ENCODE measurements around the gene CCNH. TPM values are rescaled to one million over a fixed set of nuclear protein-coding genes. Genes with fewer than 3 reads are reported as not detected.

Gene CCNH
- total RNA-seq, 1 donor from 2014 or later = 28.6 TPM

DNA sequence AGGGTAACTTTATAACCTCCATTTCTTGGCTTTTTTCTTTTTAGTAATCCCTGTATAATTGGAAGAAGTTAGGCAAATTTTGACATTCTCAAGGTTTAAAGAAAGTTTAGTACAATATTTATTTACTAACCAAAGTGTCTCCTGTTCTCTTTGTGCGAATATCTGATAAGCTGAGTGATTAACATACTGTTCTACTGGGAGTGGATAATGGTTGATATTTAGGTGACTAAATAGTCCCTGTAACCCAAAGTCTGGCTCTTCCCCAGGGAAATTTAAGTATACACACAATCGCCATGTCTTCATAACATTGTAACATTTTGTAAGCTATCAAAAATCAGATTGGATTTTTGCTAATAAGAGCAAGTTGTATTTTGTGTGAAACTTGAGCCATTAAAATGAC is 40.0 kb downstream of the CCNH start:
- intact Hi-C loops (cut with DNase I) = no loop called here
- no peak for DNase-seq (ENCODE audit: low spot score)

DNA sequence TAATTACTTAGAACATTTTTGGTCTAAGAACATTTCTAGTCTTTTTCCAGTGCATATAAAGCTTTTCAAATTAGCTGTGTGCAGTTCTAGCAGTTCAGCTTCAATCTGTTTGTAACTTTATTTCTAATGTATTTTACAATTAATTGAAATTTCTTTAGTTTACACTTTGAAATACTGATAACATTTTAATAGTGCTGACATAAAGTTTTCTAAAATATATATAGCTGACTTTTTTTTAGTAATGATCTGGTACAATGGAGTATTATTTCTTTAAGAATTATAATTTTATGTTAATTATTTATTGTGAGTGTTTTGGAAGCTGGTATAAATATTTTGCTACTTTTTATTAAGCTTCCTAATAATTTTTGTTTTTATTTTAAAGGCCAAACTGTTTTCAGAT is 43.3 kb downstream of the CCNH start:
- no peak for DNase-seq (ENCODE audit: low spot score)
- intact Hi-C loops (cut with DNase I) = no loop called here

DNA sequence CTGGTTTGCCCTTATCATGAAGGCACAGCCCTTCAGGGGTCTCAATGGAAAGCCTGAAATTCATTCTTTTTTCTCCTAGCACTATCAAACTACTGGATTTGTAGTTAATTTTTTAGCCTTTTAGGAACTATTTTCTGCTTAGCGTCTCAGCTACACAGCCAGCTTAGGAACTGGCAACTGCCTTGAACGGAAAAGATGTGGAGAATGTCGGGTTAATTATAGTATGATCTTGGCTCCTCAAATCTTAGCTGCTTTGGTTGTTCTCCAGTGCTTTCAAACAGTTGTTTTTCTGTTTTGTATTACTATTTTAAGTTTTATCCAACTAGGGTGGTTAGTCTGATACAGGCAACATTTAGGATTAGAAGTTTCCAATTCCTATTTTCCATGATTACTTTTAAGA is 44.1 kb downstream of the CCNH start:
- intact Hi-C loops (cut with DNase I) = no loop called here
- no peak for DNase-seq (ENCODE audit: low spot score)

DNA sequence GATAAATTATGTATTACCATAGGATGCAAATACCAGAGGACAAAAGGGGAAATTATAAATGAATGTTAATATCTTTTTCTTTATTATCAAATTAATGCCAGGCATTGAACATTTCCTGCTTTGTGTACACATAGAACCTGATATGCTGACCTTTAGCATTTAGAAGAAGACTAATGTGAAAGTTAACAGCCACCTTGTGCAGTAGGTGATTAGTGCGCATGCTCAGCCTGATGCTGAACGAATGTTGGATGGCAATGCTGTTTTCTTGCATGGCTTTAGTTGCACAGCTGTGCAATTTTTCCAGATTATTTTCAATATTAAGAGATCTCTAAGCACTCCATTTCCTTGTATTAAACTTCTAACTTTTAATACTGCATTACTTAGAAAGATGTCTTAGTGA is 45.5 kb downstream of the CCNH start:
- no peak for DNase-seq (ENCODE audit: low spot score)
- intact Hi-C loops (cut with DNase I) = no loop called here

DNA sequence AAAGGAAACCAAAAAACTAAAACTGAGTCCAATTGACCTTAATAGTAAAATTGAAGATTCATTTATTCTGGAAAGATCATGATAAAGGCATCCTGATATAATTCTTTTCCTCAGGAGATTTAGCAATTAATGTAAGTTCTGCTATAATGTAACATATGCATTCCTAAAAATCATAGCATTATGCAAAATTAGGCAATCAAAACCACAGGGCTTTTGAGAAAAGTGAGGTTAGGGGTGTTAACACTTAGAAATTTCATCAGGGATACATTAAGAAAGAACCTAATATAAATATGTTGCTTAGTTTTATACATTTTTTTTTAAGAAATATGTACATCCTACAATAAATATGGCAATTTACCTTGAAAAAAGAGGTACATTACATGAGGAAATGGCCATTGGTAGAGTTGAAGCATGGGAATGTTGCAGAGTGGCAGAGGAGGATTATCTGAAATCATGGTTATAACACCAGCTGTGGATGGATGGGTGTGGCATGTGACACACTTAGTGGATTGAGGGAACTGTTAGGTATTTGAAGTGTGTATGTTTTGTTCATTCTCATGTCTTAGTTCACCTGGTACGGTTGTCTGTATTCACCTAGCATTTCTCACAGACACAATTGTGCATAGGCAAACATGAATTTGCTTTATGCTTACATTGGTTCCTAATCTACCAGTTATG is 51.1 kb downstream of the CCNH start:
- intact Hi-C loops (cut with DNase I) = no loop called here

DNA sequence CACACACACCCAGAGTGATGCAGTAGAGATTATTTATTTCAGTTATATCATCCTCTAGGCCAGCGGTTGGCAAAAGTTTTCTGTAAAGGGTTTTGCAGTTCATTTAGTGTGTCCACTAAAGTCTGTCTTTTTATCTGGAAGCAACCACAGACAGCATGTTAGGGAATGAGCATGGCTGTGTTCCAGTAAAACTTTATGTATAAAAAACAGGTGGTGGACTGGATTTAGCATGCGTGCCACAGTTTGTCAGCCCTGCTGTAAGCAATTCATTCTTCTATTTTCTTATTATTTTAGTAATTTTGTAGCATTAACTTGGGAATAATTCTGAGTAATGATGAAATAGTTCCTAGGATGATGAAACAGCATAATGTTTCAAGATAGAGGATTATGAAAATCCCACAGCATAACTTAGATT is 51.7 kb downstream of the CCNH start:
- DNase-seq (ENCODE audit: low spot score) = no peak
- intact Hi-C loops (cut with DNase I) = no loop called here

More for the DNA sequence above, 51.1 kb downstream of the CCNH start:
- no peak for DNase-seq (ENCODE audit: low spot score)

DNA sequence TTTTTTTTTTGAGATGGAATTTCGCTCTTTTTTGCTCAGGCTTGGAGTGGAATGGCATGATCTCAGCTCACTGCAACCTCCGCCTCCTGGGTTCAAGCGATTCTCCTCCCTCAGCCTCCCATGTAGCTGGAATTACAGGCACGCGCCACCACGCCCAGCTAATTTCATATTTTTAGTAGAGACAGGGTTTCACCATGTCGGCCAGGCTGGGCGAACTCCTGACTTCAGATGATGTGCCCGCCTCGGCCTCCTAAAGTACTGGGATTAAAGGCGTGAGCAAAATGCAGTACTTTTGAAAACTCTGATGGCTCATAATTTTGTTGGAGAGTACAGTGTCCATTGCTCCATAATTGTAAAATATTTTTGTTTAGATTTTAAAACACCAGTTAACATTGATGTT is 52.6 kb downstream of the CCNH start:
- DNase-seq (ENCODE audit: low spot score) = no peak
- intact Hi-C loops (cut with DNase I) = no loop called here

DNA sequence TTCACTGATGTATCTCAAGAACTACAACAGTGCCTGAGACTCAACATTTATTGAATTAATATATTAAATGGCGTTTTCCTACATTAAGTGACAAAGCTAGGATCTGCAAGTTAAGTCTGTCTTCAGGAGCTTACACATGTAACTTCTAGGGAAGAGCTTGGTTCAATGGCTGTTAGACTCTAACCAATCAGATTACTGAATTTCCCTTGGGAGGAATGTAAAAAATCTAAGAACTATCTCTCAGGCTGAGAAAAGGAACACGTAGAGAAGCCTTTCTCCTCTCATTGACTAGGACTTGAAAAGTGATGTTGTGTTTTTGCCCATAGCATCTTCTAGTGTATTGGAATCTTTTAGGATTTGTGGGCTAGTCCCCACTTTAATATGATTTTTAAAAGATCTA is 53.6 kb downstream of the CCNH start:
- no peak for DNase-seq (ENCODE audit: low spot score)
- intact Hi-C loops (cut with DNase I) = no loop called here

DNA sequence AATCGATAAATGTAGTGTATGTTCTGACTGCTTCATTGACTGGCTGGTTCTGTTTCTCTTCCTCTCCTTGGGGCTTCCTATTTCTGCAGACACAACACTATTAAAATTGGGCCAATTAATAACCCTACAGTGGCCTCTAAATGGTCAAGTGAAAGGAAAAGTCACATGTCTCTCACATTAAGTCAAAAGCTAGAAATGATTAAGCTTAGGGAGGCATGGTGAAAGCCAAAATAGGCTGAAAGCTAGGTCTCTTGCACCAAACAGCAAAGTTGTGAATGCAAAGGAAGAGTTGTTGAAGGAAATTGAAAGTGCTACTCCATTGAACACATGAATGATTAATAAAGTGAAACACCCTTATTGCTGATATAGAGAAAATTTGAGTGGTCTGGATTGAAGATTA is 58.2 kb downstream of the CCNH start:
- intact Hi-C loops (cut with DNase I) = no loop called here
- DNase-seq (ENCODE audit: low spot score) = no peak

DNA sequence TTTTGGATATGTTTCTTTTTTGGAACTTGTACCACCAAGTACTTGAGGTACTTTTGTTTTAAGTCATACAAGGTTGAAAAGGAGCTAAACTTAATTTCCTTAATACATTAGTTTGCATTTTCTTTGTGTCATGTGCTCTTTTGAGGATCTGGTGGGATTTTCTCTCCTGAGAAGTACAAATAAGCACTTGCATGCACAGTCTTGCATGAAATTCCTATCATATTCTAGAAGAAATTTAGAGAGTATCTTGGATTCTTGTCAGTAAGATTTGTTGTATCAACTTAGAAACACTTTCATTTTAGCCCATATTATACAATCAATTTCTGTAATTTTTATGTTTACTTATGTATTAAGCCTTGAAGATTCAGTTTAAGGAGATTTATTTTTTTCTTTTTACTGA is 64.9 kb downstream of the CCNH start:
- intact Hi-C loops (cut with DNase I) = no loop called here

DNA sequence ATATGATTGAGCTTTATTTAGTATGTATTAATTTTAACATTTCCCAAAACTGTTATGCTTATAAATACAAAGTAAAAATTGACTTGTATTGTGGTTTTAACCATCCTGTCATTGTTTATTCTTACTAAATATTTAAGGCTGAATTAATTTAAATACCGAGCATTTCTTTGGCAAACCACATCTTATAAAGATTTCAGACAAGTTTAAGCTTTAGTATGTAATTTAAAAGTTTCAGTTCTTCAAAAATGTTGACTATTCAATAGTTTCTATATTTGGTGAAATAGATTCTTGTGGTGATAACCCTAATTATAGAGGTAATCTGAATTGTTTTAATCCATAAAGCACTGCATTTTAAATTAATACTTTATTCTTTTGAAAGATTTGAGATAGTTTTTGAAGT is 65.5 kb downstream of the CCNH start:
- intact Hi-C loops (cut with DNase I) = no loop called here
- DNase-seq (ENCODE audit: low spot score) = no peak

More for the DNA sequence above, 64.9 kb downstream of the CCNH start:
- DNase-seq (ENCODE audit: low spot score) = no peak

Other genes starting within 250 kb of the CCNH start
- gene RASA1, start 145.0 kb downstream of the CCNH start, total RNA-seq = 19.2 TPM